ENCODE results near the gene SCAMP5.

Gene SCAMP5

GRCh38 chr15:75068748-75069147 is 73.4 kb downstream of the SCAMP5 start:
- H3K27ac ChIP-seq, result no peak overlapping the region
- H3K36me3 ChIP-seq, result no peaks in the 10 kb centered on the region
- no peak overlapping the region for H3K4me3 ChIP-seq
- intact Hi-C loops (cut with DNase I; ENCODE audit: low total_unique reads), result no loop called here
- TF ChIP-seq, protein P1, sequence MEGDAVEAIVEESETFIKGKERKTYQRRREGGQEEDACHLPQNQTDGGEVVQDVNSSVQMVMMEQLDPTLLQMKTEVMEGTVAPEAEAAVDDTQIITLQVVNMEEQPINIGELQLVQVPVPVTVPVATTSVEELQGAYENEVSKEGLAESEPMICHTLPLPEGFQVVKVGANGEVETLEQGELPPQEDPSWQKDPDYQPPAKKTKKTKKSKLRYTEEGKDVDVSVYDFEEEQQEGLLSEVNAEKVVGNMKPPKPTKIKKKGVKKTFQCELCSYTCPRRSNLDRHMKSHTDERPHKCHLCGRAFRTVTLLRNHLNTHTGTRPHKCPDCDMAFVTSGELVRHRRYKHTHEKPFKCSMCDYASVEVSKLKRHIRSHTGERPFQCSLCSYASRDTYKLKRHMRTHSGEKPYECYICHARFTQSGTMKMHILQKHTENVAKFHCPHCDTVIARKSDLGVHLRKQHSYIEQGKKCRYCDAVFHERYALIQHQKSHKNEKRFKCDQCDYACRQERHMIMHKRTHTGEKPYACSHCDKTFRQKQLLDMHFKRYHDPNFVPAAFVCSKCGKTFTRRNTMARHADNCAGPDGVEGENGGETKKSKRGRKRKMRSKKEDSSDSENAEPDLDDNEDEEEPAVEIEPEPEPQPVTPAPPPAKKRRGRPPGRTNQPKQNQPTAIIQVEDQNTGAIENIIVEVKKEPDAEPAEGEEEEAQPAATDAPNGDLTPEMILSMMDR (IDR thresholded peaks at IDR 0.05), result no peak
- H3K27me3 ChIP-seq, result no peaks in the 10 kb centered on the region
- no peaks in the 10 kb centered on the region for H3K9me3 ChIP-seq
- DNase-seq, result no peak
- peaks cover 0 to 41% (median 26%) of the 10 kb centered on the region in 4 donors for H3K4me1 ChIP-seq

DNA sequence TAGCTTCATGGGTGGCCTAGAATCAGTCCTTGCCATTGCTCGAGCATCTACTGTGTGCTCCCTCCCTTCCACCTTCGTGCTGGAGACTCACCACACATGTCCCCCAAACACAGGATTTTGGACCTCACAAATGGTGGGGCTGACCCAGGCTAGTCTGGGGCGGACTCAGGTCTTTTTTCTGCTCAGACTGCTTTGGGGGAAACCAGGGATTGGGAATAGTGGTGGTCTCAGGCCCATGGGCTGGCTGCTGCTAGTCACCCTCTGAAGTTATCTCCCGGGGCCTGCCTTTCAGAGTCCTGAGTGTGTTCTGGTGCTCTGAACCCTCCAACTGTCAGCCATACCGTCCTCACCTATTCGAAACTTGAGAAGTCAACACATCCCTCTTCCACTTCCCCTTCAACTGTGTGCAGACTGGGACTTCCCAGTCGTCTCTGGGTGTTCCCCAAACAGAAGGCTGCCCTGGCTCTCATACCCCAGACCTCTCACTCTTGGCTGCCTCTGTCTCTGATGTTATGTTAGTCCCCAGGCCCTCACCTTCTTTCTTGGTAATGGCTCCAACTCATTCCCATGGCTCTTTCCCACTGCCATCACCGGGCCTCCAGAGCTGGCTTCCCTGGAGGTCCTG is 74.0 kb downstream of the SCAMP5 start:
- H3K4me3 ChIP-seq, result no peak overlapping the region
- no peaks in the 10 kb centered on the region for H3K36me3 ChIP-seq
- H3K4me1 ChIP-seq, result peaks cover 0 to 35% (median 24%) of the 10 kb centered on the region in 4 donors
- no peak overlapping the region for H3K27ac ChIP-seq
- no peak for DNase-seq
- H3K9me3 ChIP-seq, result no peaks in the 10 kb centered on the region
- TF ChIP-seq, protein P1 (IDR thresholded peaks at IDR 0.05), result no peak
- intact Hi-C loops (cut with DNase I; ENCODE audit: low total_unique reads), result no loop called here
- H3K27me3 ChIP-seq, result no peaks in the 10 kb centered on the region

DNA sequence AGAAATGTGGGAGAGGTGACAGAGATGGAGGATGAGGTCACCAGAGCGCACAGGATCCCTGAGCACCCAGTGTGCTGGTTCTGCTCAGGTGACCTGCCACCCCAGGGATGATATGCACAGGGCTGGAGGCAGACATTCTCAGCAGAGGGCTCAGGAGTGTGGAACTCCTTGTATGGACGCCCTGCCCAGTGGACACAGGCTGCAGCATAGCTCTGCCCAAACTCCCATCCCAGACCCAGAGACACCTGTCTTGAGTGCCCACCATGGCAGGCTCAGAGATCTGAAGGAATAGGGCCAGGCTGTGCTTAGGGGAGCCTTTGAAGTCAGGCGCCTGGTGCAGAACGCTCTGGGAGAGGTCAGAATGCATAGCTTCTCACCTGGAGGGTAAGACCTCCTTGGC is 75.3 kb downstream of the SCAMP5 start:
- Histone ChIP-seq H3K9me3 (no peaks in the 10 kb centered on the region), H3K36me3 (no peaks in the 10 kb centered on the region), H3K4me1 (peaks cover 0 to 22% (median 15%) of the 10 kb centered on the region in 4 donors), H3K27me3 (no peaks in the 10 kb centered on the region), H3K27ac (no peak overlapping the region), H3K4me3 (no peak overlapping the region)
- TF ChIP-seq, protein P1 (IDR thresholded peaks at IDR 0.05), result no peak
- DNase-seq, result no peak
- intact Hi-C loops (cut with DNase I; ENCODE audit: low total_unique reads), result no loop called here

All from tibial artery (tissue), 4 donors.